Esophagus muscularis mucosa (tissue), 4 donors: ENCODE data around the gene LARGE1. TPM values are rescaled to one million over a fixed set of nuclear protein-coding genes. Genes with fewer than 3 reads are reported as not detected.

Experiments
- DNase-seq: peaks from one replicate; pipeline ENCODE4 v3.0.0-alpha.2; 2017; ENCODE audit errors: extremely low spot score
- H3K27ac ChIP-seq, 4 donors: fragments of 200-600 bp; sonication (generic); replicated peaks in 1 of 4; 1 replicate in 3 of 4; 2 replicates in 1 of 4; pipeline ENCODE4 v1.5.1; 2016 to 2019; ENCODE audit warnings: mild to moderate bottlenecking in 1 of 4
- H3K27me3 ChIP-seq, 4 donors: fragments of 200-600 bp; sonication (generic); one replicate each; pipeline versions ENCODE4 v1.5.1 to v1.6.0; 2016 to 2019
- H3K36me3 ChIP-seq, 4 donors: fragments of 200-600 bp; sonication (generic); one replicate each; pipeline ENCODE4 v1.5.1; 2016 to 2019
- H3K4me1 ChIP-seq, 4 donors: fragments of 200-600 bp; sonication (generic); one replicate each; pipeline ENCODE4 v1.5.1; 2016 to 2019
- H3K4me3 ChIP-seq, 4 donors: fragments of 200-600 bp; sonication (generic); 1 replicate in 2 of 4; 2 replicates in 2 of 4; pipeline ENCODE4 v1.5.1; 2016 to 2019; ENCODE audit warnings: mild to moderate bottlenecking in 4 of 4, moderate library complexity in 1 of 4
- H3K9me3 ChIP-seq, 4 donors: fragments of 200-600 bp; sonication (generic); 1 replicate in 3 of 4; 2 replicates in 1 of 4; pipeline ENCODE4 v1.5.1; 2016 to 2019
- EP300 ChIP-seq: sonication (generic); formaldehyde crosslinking; IDR thresholded peaks from one replicate; pipeline ENCODE4 v1.6.1; 2017; ENCODE audit warnings: antibody characterized with exemption
- POLR2A ChIP-seq: fragments of 450-650 bp; IDR thresholded peaks from one replicate; pipeline ENCODE4 v1.6.1; 2017; ENCODE audit warnings: antibody characterized with exemption, moderate library complexity, mild to moderate bottlenecking, low read depth
- POLR2AphosphoS5 ChIP-seq, 2 donors: sonication (generic); formaldehyde crosslinking; IDR thresholded peaks; one replicate each; pipeline ENCODE4 v1.6.1; 2017; ENCODE audit warnings: antibody characterized with exemption in 2 of 2
- WGBS: methylation state at CpG from one replicate; pipeline ENCODE4 v1.1.5; 2018; 5-methylcytosine and 5-hydroxymethylcytosine counted together
- intact Hi-C: fragments of 100-400 bp; cut with DNase I; formaldehyde crosslinking; loops from one replicate; pipeline ENCODE4 v1.15.1; 2023
- total RNA-seq, 4 donors: library from RNA; depleted of rRNA; stranded (reverse); fragments of >200 nt; gene quantifications; one replicate each; pipeline versions ENCODE4 v1.1.0 to v1.2.1, GENCODE V29; 2016
- TF ChIP-seq, protein P1 (sequence below), 3 experiments: fragments of 200-600 bp in 2 of 3; fragments of 450-650 bp in 1 of 3; sonication (generic) in 2 of 3; IDR thresholded peaks; one replicate each; pipeline ENCODE4 v1.5.1; 2017 to 2019; ENCODE audit warnings: antibody characterized with exemption in 3 of 3, mild to moderate bottlenecking in 2 of 3, moderate library complexity in 1 of 3

LARGE1 gene
- total RNA-seq, 4 donors from 2014 or later = 29.9 to 48.4 (median 32.4) TPM

DNA sequence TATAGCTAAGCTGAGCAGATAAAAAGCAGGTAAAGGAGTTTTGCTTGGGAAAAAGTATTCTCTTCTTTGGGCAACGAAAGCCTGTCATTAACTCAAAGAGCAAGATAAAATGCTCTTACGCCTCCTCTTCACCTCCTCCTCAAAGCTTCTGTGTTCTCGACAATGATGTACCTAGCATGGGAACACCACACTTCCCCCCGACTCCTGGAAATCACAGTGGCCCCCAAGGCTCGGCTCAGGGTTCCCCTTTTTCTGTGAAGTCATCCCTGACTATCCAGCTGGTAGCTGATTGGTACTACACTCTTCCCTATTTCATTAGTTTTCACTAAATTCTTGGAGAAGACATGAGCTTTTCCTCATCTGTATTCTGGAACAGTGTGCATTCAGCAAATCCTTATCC lies 336.1 kb downstream of the LARGE1 start:
- TF ChIP-seq POLR2AphosphoS5 (IDR thresholded peaks at IDR 0.05) = no peak

DNA sequence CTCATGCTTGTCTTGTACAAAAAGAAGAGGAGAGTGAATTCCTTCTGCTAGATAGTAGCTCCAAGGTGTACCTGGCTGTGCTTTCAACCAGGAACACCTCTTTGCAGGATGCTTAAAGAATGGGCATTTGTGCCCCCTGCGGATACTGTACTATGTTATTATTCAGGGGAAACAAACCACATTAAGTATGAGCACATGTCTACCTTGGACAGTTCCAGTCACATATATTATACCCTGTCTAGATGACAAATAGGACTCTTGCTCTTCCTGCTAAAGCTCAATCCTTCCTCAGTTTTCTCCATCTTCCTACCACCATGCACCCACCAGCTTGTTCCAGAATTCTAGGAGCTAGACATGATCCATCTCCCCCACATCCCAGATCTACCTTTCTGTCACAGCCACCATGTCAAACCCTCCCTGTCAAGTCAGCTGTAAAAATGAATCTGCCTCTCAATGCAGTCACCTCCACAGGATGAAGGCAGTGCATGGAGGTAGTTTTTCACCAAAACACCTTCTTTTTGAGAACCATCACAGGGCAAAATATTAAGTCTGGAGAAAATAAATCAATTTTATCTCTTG lies 337.4 kb downstream of the LARGE1 start:
- DNase-seq = no peak
- H3K27ac ChIP-seq = no peak overlapping the region
- no peaks in the 10 kb centered on the region for H3K9me3 ChIP-seq
- H3K4me1 ChIP-seq = peaks cover 4 to 16% (median 12%) of the 10 kb centered on the region in 4 donors
- H3K27me3 ChIP-seq = no peaks in the 10 kb centered on the region
- no peaks in the 10 kb centered on the region for H3K36me3 ChIP-seq
- TF ChIP-seq POLR2AphosphoS5 (IDR thresholded peaks at IDR 0.05) = no peak
- TF ChIP-seq POLR2A = no peak
- TF ChIP-seq, protein P1, sequence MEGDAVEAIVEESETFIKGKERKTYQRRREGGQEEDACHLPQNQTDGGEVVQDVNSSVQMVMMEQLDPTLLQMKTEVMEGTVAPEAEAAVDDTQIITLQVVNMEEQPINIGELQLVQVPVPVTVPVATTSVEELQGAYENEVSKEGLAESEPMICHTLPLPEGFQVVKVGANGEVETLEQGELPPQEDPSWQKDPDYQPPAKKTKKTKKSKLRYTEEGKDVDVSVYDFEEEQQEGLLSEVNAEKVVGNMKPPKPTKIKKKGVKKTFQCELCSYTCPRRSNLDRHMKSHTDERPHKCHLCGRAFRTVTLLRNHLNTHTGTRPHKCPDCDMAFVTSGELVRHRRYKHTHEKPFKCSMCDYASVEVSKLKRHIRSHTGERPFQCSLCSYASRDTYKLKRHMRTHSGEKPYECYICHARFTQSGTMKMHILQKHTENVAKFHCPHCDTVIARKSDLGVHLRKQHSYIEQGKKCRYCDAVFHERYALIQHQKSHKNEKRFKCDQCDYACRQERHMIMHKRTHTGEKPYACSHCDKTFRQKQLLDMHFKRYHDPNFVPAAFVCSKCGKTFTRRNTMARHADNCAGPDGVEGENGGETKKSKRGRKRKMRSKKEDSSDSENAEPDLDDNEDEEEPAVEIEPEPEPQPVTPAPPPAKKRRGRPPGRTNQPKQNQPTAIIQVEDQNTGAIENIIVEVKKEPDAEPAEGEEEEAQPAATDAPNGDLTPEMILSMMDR (IDR thresholded peaks at IDR 0.05) = no peak
- no peak for TF ChIP-seq EP300
- intact Hi-C loops = no loop called here
- no peak overlapping the region for H3K4me3 ChIP-seq
- 88% methylated on average over 1 of the region's 1 CpG for WGBS

More for the DNA sequence above, 336.1 kb downstream of the LARGE1 start:
- Histone ChIP-seq H3K27ac (no peak overlapping the region), H3K36me3 (no peaks in the 10 kb centered on the region), H3K9me3 (no peaks in the 10 kb centered on the region), H3K27me3 (no peaks in the 10 kb centered on the region), H3K4me3 (no peak overlapping the region), H3K4me1 (peaks cover 0 to 10% (median 3%) of the 10 kb centered on the region in 4 donors)
- intact Hi-C loops = no loop called here
- 89% methylated on average over 5 of the region's 5 CpGs for WGBS
- DNase-seq = no peak

DNA sequence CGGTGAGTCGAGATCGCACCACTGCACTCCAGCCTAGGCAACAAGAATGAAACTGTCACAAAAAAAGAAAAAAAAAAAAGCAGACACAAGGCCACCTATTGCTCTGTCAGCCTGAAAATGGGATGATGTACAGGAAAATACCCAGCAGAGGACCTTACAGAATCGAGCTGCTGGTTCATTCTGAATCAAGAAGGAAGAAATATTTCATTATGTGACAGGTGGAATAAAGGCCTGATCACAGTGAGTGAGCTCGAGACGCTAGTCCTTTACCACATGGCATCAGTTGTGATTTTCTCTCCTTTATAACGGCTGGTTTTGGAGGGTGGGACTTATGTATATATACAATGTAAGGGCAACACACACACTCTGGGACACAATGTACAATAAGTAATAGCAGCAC lies 340.0 kb downstream of the LARGE1 start:
- Histone ChIP-seq H3K4me1 (peaks cover 10 to 21% (median 15%) of the 10 kb centered on the region in 4 donors), H3K27ac (no peak overlapping the region), H3K4me3 (no peak overlapping the region), H3K27me3 (no peaks in the 10 kb centered on the region), H3K36me3 (no peaks in the 10 kb centered on the region), H3K9me3 (no peaks in the 10 kb centered on the region)
- intact Hi-C loops = no loop called here
- TF ChIP-seq, protein P1 (IDR thresholded peaks at IDR 0.05) = no peak
- TF ChIP-seq EP300 = no peak
- no peak for TF ChIP-seq POLR2A
- no peak for TF ChIP-seq POLR2AphosphoS5 (IDR thresholded peaks at IDR 0.05)
- DNase-seq = no peak
- WGBS = 89% methylated on average over 7 of the region's 7 CpGs

DNA sequence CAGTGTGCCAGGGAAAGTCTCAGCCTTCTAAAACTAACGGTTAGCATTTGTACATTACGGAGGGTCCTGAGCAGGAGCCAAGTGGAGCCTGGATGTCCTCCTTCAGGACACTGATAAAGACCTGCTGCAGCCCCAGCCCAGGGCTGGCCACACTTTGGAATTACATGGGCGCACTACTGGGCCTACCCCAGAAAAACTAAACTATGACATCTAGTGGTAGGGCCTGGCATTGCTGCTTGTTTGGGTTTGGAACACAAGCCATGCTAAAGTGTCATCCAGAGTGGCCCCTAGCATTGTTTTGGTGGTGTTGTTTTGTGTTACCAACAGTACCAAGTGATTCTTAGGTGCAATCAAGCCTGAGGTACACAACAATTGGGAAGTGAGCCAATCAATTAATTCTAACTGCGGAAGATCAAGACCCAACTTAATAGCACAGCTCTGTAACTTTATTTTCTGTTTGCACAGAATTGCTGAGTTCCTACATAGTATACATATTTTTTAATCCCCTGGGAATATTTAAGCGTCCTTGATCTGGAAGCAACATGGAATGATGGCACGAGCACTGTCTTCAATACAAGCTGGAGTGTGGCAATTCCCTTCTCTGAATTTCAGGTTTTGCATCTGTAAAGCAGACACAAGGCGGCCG lies 340.7 kb downstream of the LARGE1 start:
- WGBS = 74% methylated on average over 8 of the region's 8 CpGs
- DNase-seq = no peak
- H3K27ac ChIP-seq = no peak overlapping the region
- TF ChIP-seq, protein P1 (IDR thresholded peaks at IDR 0.05) = peak; percentile 77 to 93 (median 86)
- no peak for TF ChIP-seq POLR2AphosphoS5 (IDR thresholded peaks at IDR 0.05)
- no peak overlapping the region for H3K4me3 ChIP-seq
- H3K4me1 ChIP-seq = peaks cover 10 to 23% (median 16%) of the 10 kb centered on the region in 4 donors
- intact Hi-C loops = loop anchor here (2.0 to 5.0 kb wide), 2 partner anchors 59 to 277 kb away; no protein-coding TSS in a partner anchor
- no peaks in the 10 kb centered on the region for H3K36me3 ChIP-seq
- H3K27me3 ChIP-seq = no peaks in the 10 kb centered on the region
- H3K9me3 ChIP-seq = no peaks in the 10 kb centered on the region

DNA sequence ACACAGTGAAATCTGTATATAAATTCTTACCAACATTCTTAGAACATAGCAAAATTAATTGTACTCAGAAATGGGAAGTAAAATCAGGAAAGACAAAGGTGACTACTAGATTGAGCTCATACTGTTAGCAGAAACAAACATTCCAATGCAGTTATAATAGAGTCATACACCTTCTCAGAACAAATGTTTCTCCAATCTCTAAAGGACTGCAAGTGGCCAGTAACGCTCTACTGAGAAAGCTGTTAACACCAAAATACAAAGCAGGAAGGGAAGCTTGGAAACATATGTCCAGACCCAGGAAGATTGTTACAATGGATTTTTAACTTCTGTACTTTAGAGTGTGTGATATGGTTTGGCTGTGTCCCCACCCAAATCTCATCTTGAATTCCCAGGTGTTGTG lies 341.5 kb downstream of the LARGE1 start:
- Histone ChIP-seq H3K27me3 (no peaks in the 10 kb centered on the region), H3K4me3 (no peak overlapping the region), H3K36me3 (no peaks in the 10 kb centered on the region), H3K9me3 (no peaks in the 10 kb centered on the region), H3K4me1 (peaks cover 10 to 19% (median 16%) of the 10 kb centered on the region in 4 donors), H3K27ac (no peak overlapping the region)
- 73% methylated on average over 1 of the region's 1 CpG for WGBS
- intact Hi-C loops = loop anchor here (2.0 to 5.0 kb wide), 2 partner anchors 58 to 276 kb away; no protein-coding TSS in a partner anchor
- no peak for DNase-seq
- TF ChIP-seq POLR2A (no peak), POLR2AphosphoS5 (IDR thresholded peaks at IDR 0.05) (no peak), EP300 (no peak)
- TF ChIP-seq, protein P1 (IDR thresholded peaks at IDR 0.05) = no peak
